IMR-90 (cell line): ENCODE data around the gene CLCA2. TPM values are rescaled to one million over a fixed set of nuclear protein-coding genes. Genes with fewer than 3 reads are reported as not detected.

Experiments used
- ATAC-seq: fragments of 200-7000 bp; cut with Tn5 transposase; 2 replicates; pipeline ENCODE4 v1.9.1; 2020; ENCODE audit warnings: low read depth, mild to moderate bottlenecking, moderate library complexity
- BruUV-seq: library from RNA; stranded (reverse); fragments of 400-500 nt; replicated peaks from 2 replicates; lab custom pipeline; 2021; lab: Mats Ljungman, UMichigan
- CTCF ChIA-PET: fragments of 300-600 bp; formaldehyde crosslinking; extraction: SDS; loops from one replicate; lab custom pipeline; 2021; ENCODE audit warnings: antibody characterized with exemption; lab: Yijun Ruan, JAX
- POLR2A ChIA-PET: fragments of 300-600 bp; sonication (Branson Sonifier 250); formaldehyde crosslinking; loops from one replicate; lab custom pipeline; 2022; ENCODE audit warnings: antibody characterized with exemption; ENCODE audit not compliant: unreplicated experiment; lab: Charles Lee
- DNase-seq: peaks from one replicate; pipeline ENCODE4 v3.0.0; 2013
- H2AFZ ChIP-seq: replicated peaks from 2 replicates; pipeline ENCODE3; 2013; ENCODE audit warnings: low read length, mild to moderate bottlenecking; ENCODE audit not compliant: poor library complexity
- H2AK5ac ChIP-seq: 2 replicates; pipeline ENCODE4 v1.6.1; 2013; ENCODE audit warnings: low read depth, low read length, inconsistent platforms
- H2AK9ac ChIP-seq: replicated peaks from 2 replicates; pipeline ENCODE3; 2013; ENCODE audit warnings: mild to moderate bottlenecking, low read depth, low read length, moderate library complexity; ENCODE audit not compliant: poor library complexity
- H2BK120ac ChIP-seq: 2 replicates; pipeline ENCODE4 v1.6.1; 2013; ENCODE audit warnings: low read depth, low read length, inconsistent platforms
- H2BK15ac ChIP-seq: 3 replicates; pipeline ENCODE4 v1.6.1; 2013; ENCODE audit warnings: low read depth, low read length, inconsistent platforms
- H2BK20ac ChIP-seq: 2 replicates; pipeline ENCODE4 v1.6.1; 2013; ENCODE audit warnings: low read depth, mild to moderate bottlenecking, inconsistent platforms, low read length, moderate library complexity
- H2BK5ac ChIP-seq: 2 replicates; pipeline ENCODE4 v1.6.1; 2013; ENCODE audit warnings: mild to moderate bottlenecking, low read depth, low read length, inconsistent platforms; ENCODE audit not compliant: poor library complexity, severe bottlenecking
- H3K14ac ChIP-seq: replicated peaks from 2 replicates; pipeline ENCODE4 v1.6.1; 2013; ENCODE audit warnings: low read depth, low read length, inconsistent platforms
- H3K18ac ChIP-seq: 2 replicates; pipeline ENCODE4 v1.6.1; 2013; ENCODE audit warnings: low read depth, low read length, control low read depth
- H3K23ac ChIP-seq: 2 replicates; pipeline ENCODE4 v1.6.1; 2013; ENCODE audit warnings: low read depth, low read length, inconsistent platforms
- H3K27ac ChIP-seq: 2 replicates; pipeline ENCODE4 v1.5.1; 2013; ENCODE audit warnings: mild to moderate bottlenecking, control low read depth, low read length; ENCODE audit not compliant: insufficient read depth
- H3K27me3 ChIP-seq: 2 replicates; pipeline ENCODE4 v1.6.1; 2013; ENCODE audit warnings: low read length; ENCODE audit not compliant: control insufficient read depth, insufficient read depth
- H3K36me3 ChIP-seq: 2 replicates; pipeline ENCODE4 v1.6.1; 2013; ENCODE audit warnings: low read length, mixed read lengths; ENCODE audit not compliant: control insufficient read depth, insufficient read depth
- H3K4ac ChIP-seq: 2 replicates; pipeline ENCODE4 v1.6.1; 2013; ENCODE audit warnings: low read depth, low read length, inconsistent platforms
- H3K4me1 ChIP-seq: 2 replicates; pipeline ENCODE4 v1.6.1; 2013; ENCODE audit warnings: low read length, mixed read lengths; ENCODE audit not compliant: control insufficient read depth, insufficient read depth
- H3K4me2 ChIP-seq: 2 replicates; pipeline ENCODE4 v1.6.1; 2013; ENCODE audit warnings: low read depth, mild to moderate bottlenecking, control low read depth, low read length, moderate library complexity
- H3K4me3 ChIP-seq: 2 replicates; pipeline ENCODE4 v1.5.1; 2013; ENCODE audit warnings: low read depth, mild to moderate bottlenecking, control low read depth, low read length, moderate library complexity; ENCODE audit not compliant: insufficient read depth
- H3K56ac ChIP-seq: 2 replicates; pipeline ENCODE4 v1.6.1; 2013; ENCODE audit warnings: low read length, inconsistent platforms; ENCODE audit not compliant: insufficient read depth; ENCODE audit errors: extremely low read depth
- H3K79me1 ChIP-seq, 2 experiments: 2 replicates each; pipeline ENCODE4 v1.6.1; 2013; ENCODE audit warnings: low read length in 2 of 2, inconsistent platforms in 1 of 2, low read depth in 1 of 2
- H3K9ac ChIP-seq: 2 replicates; pipeline ENCODE4 v1.6.1; 2013; ENCODE audit warnings: low read depth, low read length, control low read depth
- H3K9me1 ChIP-seq: 2 replicates; pipeline ENCODE4 v1.6.1; 2013; ENCODE audit warnings: low read length, inconsistent platforms; ENCODE audit not compliant: insufficient read depth
- H3K9me3 ChIP-seq: 2 replicates; pipeline ENCODE4 v1.6.1; 2013; ENCODE audit warnings: low read length; ENCODE audit not compliant: control insufficient read depth, insufficient read depth
- H4K20me1 ChIP-seq: 2 replicates; pipeline ENCODE4 v1.6.1; 2013; ENCODE audit warnings: low read length, inconsistent platforms; ENCODE audit not compliant: insufficient read depth
- H4K5ac ChIP-seq: 2 replicates; pipeline ENCODE4 v1.6.1; 2013; ENCODE audit warnings: mild to moderate bottlenecking, low read depth, low read length, control low read depth
- H4K8ac ChIP-seq, 2 experiments: 2 replicates each; pipeline ENCODE4 v1.6.1; 2013; ENCODE audit warnings: low read depth in 2 of 2, low read length in 2 of 2, control low read depth in 1 of 2, inconsistent platforms in 1 of 2
- H4K91ac ChIP-seq: 2 replicates; pipeline ENCODE4 v1.6.1; 2013; ENCODE audit warnings: low read depth, low read length, inconsistent platforms; ENCODE audit not compliant: insufficient read depth
- FOS ChIP-seq: fragments of 150-350 bp; IDR thresholded peaks from 2 replicates; pipeline ENCODE4 v1.6.1; 2016; ENCODE audit warnings: low read depth, low read length
- MAFK ChIP-seq: IDR thresholded peaks from 2 replicates; pipeline ENCODE4 v1.6.1; 2012; ENCODE audit warnings: low read depth, low read length, improper control_type of control experiment
- POLR2A ChIP-seq: IDR thresholded peaks from 2 replicates; pipeline ENCODE4 v1.6.1; 2012; ENCODE audit warnings: mild to moderate bottlenecking, low read depth, low read length
- WGBS, 2 experiments: methylation state at CpG; one replicate each; pipeline versions ENCODE4 v1.1.5 to v1.1.7; 2013; ENCODE audit warnings: missing lambda C conversion rate in 2 of 2; ENCODE audit not compliant: insufficient read length in 1 of 2; ENCODE audit errors: extremely low coverage in 2 of 2; 5-methylcytosine and 5-hydroxymethylcytosine counted together
- dilution Hi-C: fragments of 300-500 bp; cut with HindIII; formaldehyde crosslinking; loops from one replicate; pipeline ENCODE4 v1.14.3; 2018; ENCODE audit warnings: low sequenced_read_pairs; ENCODE audit not compliant: unreplicated experiment
- in situ Hi-C: fragments of 300-500 bp; cut with MboI; formaldehyde crosslinking; loops from 3 replicates; pipeline ENCODE4 v1.14.3; 2019; ENCODE audit warnings: low sequenced_read_pairs, inconsistent platforms, mixed read lengths
- intact Hi-C: fragments of 100-400 bp; cut with micrococcal nuclease; formaldehyde crosslinking; loops from 2 replicates; pipeline ENCODE4 v1.10.0; 2022
- polyA plus RNA-seq, 3 experiments: library from polyadenylated mRNA; depleted of rRNA; stranded (reverse); fragments of >200 nt; gene quantifications; 2 replicates each; pipeline ENCODE4 v1.2.3, GENCODE V29; 2012; ENCODE audit warnings: low replicate concordance in 1 of 3
- total RNA-seq: library from RNA; depleted of rRNA; stranded (reverse); fragments of >200 nt; gene quantifications from 2 replicates; pipeline ENCODE4 v1.2.3, GENCODE V29; 2012

The CLCA2 gene
- total and polyA plus RNA-seq, 2 of the 4 experiments (the other 2 are of a cell fraction) = 0.09 to 0.18 TPM

DNA sequence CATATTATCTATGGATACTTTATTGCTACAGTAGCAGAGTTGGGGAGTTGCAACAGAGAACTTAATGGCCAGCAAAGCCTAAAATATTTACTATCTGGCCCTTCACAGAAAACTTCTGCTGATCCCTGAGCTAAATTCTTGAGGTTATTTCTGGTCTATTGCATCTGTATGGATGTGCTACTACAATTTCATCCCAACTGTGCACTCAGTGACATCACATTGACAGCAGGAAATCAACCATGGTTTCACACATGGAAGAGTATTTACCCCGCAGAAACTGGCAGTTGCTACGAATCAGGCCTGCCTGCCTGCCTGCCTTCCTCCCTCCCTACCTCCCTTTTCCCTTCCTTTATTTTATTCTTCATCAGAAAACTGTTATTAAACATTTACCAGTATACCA is 12.1 kb downstream of the CLCA2 start:
- H2BK15ac ChIP-seq = no peak overlapping the region
- no peak overlapping the region for H2AFZ ChIP-seq
- ATAC-seq (no peak), DNase-seq (no peak)
- peaks cover 2% of the 10 kb centered on the region; the same call in 1 of the 2 replicates for H3K27me3 ChIP-seq
- no peaks in the 10 kb centered on the region for H3K79me1 ChIP-seq
- H2AK5ac ChIP-seq = no peak overlapping the region
- no peak overlapping the region for H3K4me3 ChIP-seq
- CTCF ChIA-PET = no interaction called here
- H3K27ac ChIP-seq = no peak overlapping the region
- H3K4ac ChIP-seq = no peak overlapping the region
- H4K8ac ChIP-seq = no peak overlapping the region
- POLR2A ChIA-PET = no interaction called here
- no peak overlapping the region for H2BK5ac ChIP-seq
- no peak overlapping the region for H3K18ac ChIP-seq
- no peak overlapping the region for H4K91ac ChIP-seq
- no peak overlapping the region for H3K4me2 ChIP-seq
- no peak overlapping the region for H2BK120ac ChIP-seq
- no peak overlapping the region for H4K5ac ChIP-seq
- H4K20me1 ChIP-seq = no peaks in the 10 kb centered on the region
- H2AK9ac ChIP-seq = no peak overlapping the region
- TF ChIP-seq POLR2A = no peak
- TF ChIP-seq MAFK = no peak
- no peak for TF ChIP-seq FOS
- no peak overlapping the region for H3K9ac ChIP-seq
- no peaks in the 10 kb centered on the region for H3K9me3 ChIP-seq
- no TSS peak for BruUV-seq
- in situ Hi-C loops (no loop called here), intact Hi-C loops (no loop called here), dilution Hi-C loops (no loop called here)
- H3K14ac ChIP-seq = no peak overlapping the region
- no peaks in the 10 kb centered on the region for H3K9me1 ChIP-seq
- H3K56ac ChIP-seq = no peak overlapping the region
- WGBS, 2 experiments = no CpG with 5 or more reads among the region's 2 CpGs
- no peaks in the 10 kb centered on the region for H3K36me3 ChIP-seq
- no peaks in the 10 kb centered on the region for H3K4me1 ChIP-seq
- no peak overlapping the region for H3K23ac ChIP-seq
- H2BK20ac ChIP-seq = no peak overlapping the region
